IMR-90 (cell line): ENCODE results near the gene EVI2A. TPM values are rescaled to one million over a fixed set of nuclear protein-coding genes. Genes with fewer than 3 reads are reported as not detected.

Experiments used
- ATAC-seq: fragments of 200-7000 bp; cut with Tn5 transposase; 2 replicates; pipeline ENCODE4 v1.9.1; 2020; ENCODE audit warnings: low read depth, mild to moderate bottlenecking, moderate library complexity
- BruUV-seq: library from RNA; stranded (reverse); fragments of 400-500 nt; replicated peaks from 2 replicates; lab custom pipeline; 2021; lab: Mats Ljungman, UMichigan
- CTCF ChIA-PET: fragments of 300-600 bp; formaldehyde crosslinking; extraction: SDS; loops from one replicate; lab custom pipeline; 2021; ENCODE audit warnings: antibody characterized with exemption; lab: Yijun Ruan, JAX
- POLR2A ChIA-PET: fragments of 300-600 bp; sonication (Branson Sonifier 250); formaldehyde crosslinking; loops from one replicate; lab custom pipeline; 2022; ENCODE audit warnings: antibody characterized with exemption; ENCODE audit not compliant: unreplicated experiment; lab: Charles Lee
- DNase-seq: peaks from one replicate; pipeline ENCODE4 v3.0.0; 2013
- H2AFZ ChIP-seq: replicated peaks from 2 replicates; pipeline ENCODE3; 2013; ENCODE audit warnings: low read length, mild to moderate bottlenecking; ENCODE audit not compliant: poor library complexity
- H2AK5ac ChIP-seq: 2 replicates; pipeline ENCODE4 v1.6.1; 2013; ENCODE audit warnings: low read depth, low read length, inconsistent platforms
- H2AK9ac ChIP-seq: replicated peaks from 2 replicates; pipeline ENCODE3; 2013; ENCODE audit warnings: mild to moderate bottlenecking, low read depth, low read length, moderate library complexity; ENCODE audit not compliant: poor library complexity
- H2BK120ac ChIP-seq: 2 replicates; pipeline ENCODE4 v1.6.1; 2013; ENCODE audit warnings: low read depth, low read length, inconsistent platforms
- H2BK15ac ChIP-seq: 3 replicates; pipeline ENCODE4 v1.6.1; 2013; ENCODE audit warnings: low read depth, low read length, inconsistent platforms
- H2BK20ac ChIP-seq: 2 replicates; pipeline ENCODE4 v1.6.1; 2013; ENCODE audit warnings: low read depth, mild to moderate bottlenecking, inconsistent platforms, low read length, moderate library complexity
- H2BK5ac ChIP-seq: 2 replicates; pipeline ENCODE4 v1.6.1; 2013; ENCODE audit warnings: mild to moderate bottlenecking, low read depth, low read length, inconsistent platforms; ENCODE audit not compliant: poor library complexity, severe bottlenecking
- H3K14ac ChIP-seq: replicated peaks from 2 replicates; pipeline ENCODE4 v1.6.1; 2013; ENCODE audit warnings: low read depth, low read length, inconsistent platforms
- H3K18ac ChIP-seq: 2 replicates; pipeline ENCODE4 v1.6.1; 2013; ENCODE audit warnings: low read depth, low read length, control low read depth
- H3K23ac ChIP-seq: 2 replicates; pipeline ENCODE4 v1.6.1; 2013; ENCODE audit warnings: low read depth, low read length, inconsistent platforms
- H3K27ac ChIP-seq: 2 replicates; pipeline ENCODE4 v1.5.1; 2013; ENCODE audit warnings: mild to moderate bottlenecking, control low read depth, low read length; ENCODE audit not compliant: insufficient read depth
- H3K27me3 ChIP-seq: 2 replicates; pipeline ENCODE4 v1.6.1; 2013; ENCODE audit warnings: low read length; ENCODE audit not compliant: control insufficient read depth, insufficient read depth
- H3K36me3 ChIP-seq: 2 replicates; pipeline ENCODE4 v1.6.1; 2013; ENCODE audit warnings: low read length, mixed read lengths; ENCODE audit not compliant: control insufficient read depth, insufficient read depth
- H3K4ac ChIP-seq: 2 replicates; pipeline ENCODE4 v1.6.1; 2013; ENCODE audit warnings: low read depth, low read length, inconsistent platforms
- H3K4me1 ChIP-seq: 2 replicates; pipeline ENCODE4 v1.6.1; 2013; ENCODE audit warnings: low read length, mixed read lengths; ENCODE audit not compliant: control insufficient read depth, insufficient read depth
- H3K4me2 ChIP-seq: 2 replicates; pipeline ENCODE4 v1.6.1; 2013; ENCODE audit warnings: low read depth, mild to moderate bottlenecking, control low read depth, low read length, moderate library complexity
- H3K4me3 ChIP-seq: 2 replicates; pipeline ENCODE4 v1.5.1; 2013; ENCODE audit warnings: low read depth, mild to moderate bottlenecking, control low read depth, low read length, moderate library complexity; ENCODE audit not compliant: insufficient read depth
- H3K56ac ChIP-seq: 2 replicates; pipeline ENCODE4 v1.6.1; 2013; ENCODE audit warnings: low read length, inconsistent platforms; ENCODE audit not compliant: insufficient read depth; ENCODE audit errors: extremely low read depth
- H3K79me1 ChIP-seq, 2 experiments: 2 replicates each; pipeline ENCODE4 v1.6.1; 2013; ENCODE audit warnings: low read length in 2 of 2, inconsistent platforms in 1 of 2, low read depth in 1 of 2
- H3K9ac ChIP-seq: 2 replicates; pipeline ENCODE4 v1.6.1; 2013; ENCODE audit warnings: low read depth, low read length, control low read depth
- H3K9me1 ChIP-seq: 2 replicates; pipeline ENCODE4 v1.6.1; 2013; ENCODE audit warnings: low read length, inconsistent platforms; ENCODE audit not compliant: insufficient read depth
- H3K9me3 ChIP-seq: 2 replicates; pipeline ENCODE4 v1.6.1; 2013; ENCODE audit warnings: low read length; ENCODE audit not compliant: control insufficient read depth, insufficient read depth
- H4K20me1 ChIP-seq: 2 replicates; pipeline ENCODE4 v1.6.1; 2013; ENCODE audit warnings: low read length, inconsistent platforms; ENCODE audit not compliant: insufficient read depth
- H4K5ac ChIP-seq: 2 replicates; pipeline ENCODE4 v1.6.1; 2013; ENCODE audit warnings: mild to moderate bottlenecking, low read depth, low read length, control low read depth
- H4K8ac ChIP-seq, 2 experiments: 2 replicates each; pipeline ENCODE4 v1.6.1; 2013; ENCODE audit warnings: low read depth in 2 of 2, low read length in 2 of 2, control low read depth in 1 of 2, inconsistent platforms in 1 of 2
- H4K91ac ChIP-seq: 2 replicates; pipeline ENCODE4 v1.6.1; 2013; ENCODE audit warnings: low read depth, low read length, inconsistent platforms; ENCODE audit not compliant: insufficient read depth
- CEBPB ChIP-seq: IDR thresholded peaks from 2 replicates; pipeline ENCODE4 v1.6.1; 2012; ENCODE audit warnings: low read depth, low read length, improper control_type of control experiment
- MXI1 ChIP-seq: IDR thresholded peaks from 2 replicates; pipeline ENCODE4 v1.6.1; 2012; ENCODE audit warnings: low read depth, mild to moderate bottlenecking, low read length, moderate library complexity, borderline replicate concordance
- RAD21 ChIP-seq: IDR thresholded peaks from 2 replicates; pipeline ENCODE4 v1.6.1; 2012; ENCODE audit warnings: low read length, improper control_type of control experiment
- WGBS, 2 experiments: methylation state at CpG; one replicate each; pipeline versions ENCODE4 v1.1.5 to v1.1.7; 2013; ENCODE audit warnings: missing lambda C conversion rate in 2 of 2; ENCODE audit not compliant: insufficient read length in 1 of 2; ENCODE audit errors: extremely low coverage in 2 of 2; 5-methylcytosine and 5-hydroxymethylcytosine counted together
- dilution Hi-C: fragments of 300-500 bp; cut with HindIII; formaldehyde crosslinking; loops from one replicate; pipeline ENCODE4 v1.14.3; 2018; ENCODE audit warnings: low sequenced_read_pairs; ENCODE audit not compliant: unreplicated experiment
- in situ Hi-C: fragments of 300-500 bp; cut with MboI; formaldehyde crosslinking; loops from 3 replicates; pipeline ENCODE4 v1.14.3; 2019; ENCODE audit warnings: low sequenced_read_pairs, inconsistent platforms, mixed read lengths
- intact Hi-C: fragments of 100-400 bp; cut with micrococcal nuclease; formaldehyde crosslinking; loops from 2 replicates; pipeline ENCODE4 v1.10.0; 2022
- polyA plus RNA-seq, 3 experiments: library from polyadenylated mRNA; depleted of rRNA; stranded (reverse); fragments of >200 nt; gene quantifications; 2 replicates each; pipeline ENCODE4 v1.2.3, GENCODE V29; 2012; ENCODE audit warnings: low replicate concordance in 1 of 3
- total RNA-seq: library from RNA; depleted of rRNA; stranded (reverse); fragments of >200 nt; gene quantifications from 2 replicates; pipeline ENCODE4 v1.2.3, GENCODE V29; 2012

EVI2A gene
- total and polyA plus RNA-seq, 2 of the 4 experiments (the other 2 are of a cell fraction) = 0.50 to 0.90 TPM

DNA sequence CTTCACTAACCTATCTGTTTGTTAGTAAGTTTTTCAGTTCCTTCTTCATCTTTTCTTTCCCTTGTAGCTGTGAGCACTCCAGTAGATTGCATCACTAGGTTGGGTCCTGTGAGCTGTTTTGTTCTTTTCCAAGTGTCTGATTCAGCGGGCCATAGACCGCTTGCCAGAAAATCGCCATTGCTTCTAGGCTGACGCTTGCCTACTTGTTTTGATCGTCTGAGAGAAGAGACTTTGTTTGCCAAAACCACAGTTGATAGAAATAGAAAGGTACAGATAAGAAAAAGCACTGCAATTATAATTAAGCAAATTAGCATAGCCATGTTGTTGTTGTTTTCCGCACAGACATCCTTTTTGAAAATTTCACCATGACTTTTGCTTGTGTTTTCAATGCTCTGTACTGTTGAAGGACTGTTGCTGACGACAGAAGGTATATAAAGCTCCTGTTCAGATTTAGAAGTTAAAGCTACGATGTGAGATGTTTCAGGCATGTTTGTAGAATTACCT is 3.1 kb downstream of the EVI2A start:
- Histone ChIP-seq H3K4me1 (peaks cover 6% of the 10 kb centered on the region), H3K4ac (peak overlapping the region; percentile 49; the same call in 1 of the 2 replicates), H3K56ac (no peak overlapping the region), H3K9me1 (no peaks in the 10 kb centered on the region), H3K4me3 (no peak overlapping the region), H2BK5ac (no peak overlapping the region), H2BK120ac (peak overlapping the region; percentile 16; the same call in 1 of the 2 replicates), H4K91ac (no peak overlapping the region), H3K23ac (no peak overlapping the region), H3K36me3 (no peaks in the 10 kb centered on the region), H3K27me3 (no peaks in the 10 kb centered on the region), H2AK5ac (no peak overlapping the region), H3K9ac (no peak overlapping the region), H4K20me1 (no peaks in the 10 kb centered on the region; the same call in 1 of the 2 replicates), H2BK20ac (no peak overlapping the region), H3K27ac (no peak overlapping the region), H3K14ac (no peak overlapping the region; the same call in 1 of the 2 replicates), H4K8ac (peak overlapping the region in 1 of 2 experiments; percentile 40; a peak in 1 of 4 replicates), H4K5ac (no peak overlapping the region), H2AK9ac (no peak overlapping the region), H3K4me2 (no peak overlapping the region; the same call in 1 of the 2 replicates), H3K9me3 (no peaks in the 10 kb centered on the region), H3K18ac (no peak overlapping the region), H2BK15ac (0 out of 3 replicates have a peak overlapping the region, but pooled peaks have one; percentile 14), H3K79me1 (peaks cover 8 to 36% of the 10 kb centered on the region in 2 experiments; a peak in 3 of 4 replicates), H2AFZ (no peak overlapping the region)
- no TSS peak for BruUV-seq
- ChIA-PET POLR2A (no interaction called here), CTCF (interaction anchor here (0.6 kb wide), 1 partner anchor 50 kb away, joined by 3 read pairs; no protein-coding TSS in a partner anchor)
- ATAC-seq = peak; percentile 74
- dilution Hi-C loops (no loop called here), intact Hi-C loops (no loop called here), in situ Hi-C loops (no loop called here)
- peak; percentile 85 for DNase-seq
- 43% methylated on average over 5 of the region's 8 CpGs; no CpG with 5 or more reads in 1 of the 2 experiments for WGBS, 2 experiments
- TF ChIP-seq CEBPB (peak; percentile 93), MXI1 (no peak), RAD21 (no peak)
